Smooth muscle cell (in vitro differentiated cells): ENCODE measurements around the gene HTR1B. TPM values are rescaled to one million over a fixed set of nuclear protein-coding genes. Genes with fewer than 3 reads are reported as not detected.

Experiments used
- DNase-seq: peaks from one replicate; lab custom pipeline; 2025; ENCODE audit not compliant: unreplicated experiment; lab: John Stamatoyannopoulos, UW
- H2AFZ ChIP-seq: fragments of 200-600 bp; sonication (generic); 2 replicates; pipeline ENCODE4 v1.6.0; 2016; ENCODE audit warnings: antibody characterized with exemption, low read depth, mild to moderate bottlenecking
- H3F3A ChIP-seq: fragments of 200-600 bp; sonication (generic); 2 replicates; pipeline ENCODE4 v1.6.0; 2017; ENCODE audit warnings: antibody characterized with exemption, low read depth
- H3K27ac ChIP-seq: fragments of 200-600 bp; sonication (generic); 2 replicates; pipeline ENCODE4 v1.5.1; 2016; ENCODE audit warnings: low read depth, mild to moderate bottlenecking
- H3K27me3 ChIP-seq: fragments of 200-600 bp; sonication (generic); 2 replicates; pipeline ENCODE4 v1.6.1; 2016; ENCODE audit warnings: low read depth, mild to moderate bottlenecking
- H3K36me3 ChIP-seq: fragments of 200-600 bp; sonication (generic); 2 replicates; pipeline ENCODE4 v1.5.1; 2016; ENCODE audit warnings: low read depth
- H3K4me1 ChIP-seq: fragments of 200-600 bp; sonication (generic); 2 replicates; pipeline ENCODE4 v1.5.1; 2016; ENCODE audit warnings: low read depth
- H3K4me2 ChIP-seq: fragments of 200-600 bp; sonication (generic); 2 replicates; pipeline ENCODE4 v1.6.0; 2016; ENCODE audit warnings: mild to moderate bottlenecking
- H3K4me3 ChIP-seq: fragments of 200-600 bp; sonication (generic); 2 replicates; pipeline ENCODE4 v1.5.1; 2016; ENCODE audit warnings: mild to moderate bottlenecking
- H3K79me2 ChIP-seq: fragments of 200-600 bp; sonication (generic); 2 replicates; pipeline ENCODE4 v1.6.0; 2016; ENCODE audit warnings: low read depth, mild to moderate bottlenecking
- H3K9ac ChIP-seq: fragments of 200-600 bp; sonication (generic); 2 replicates; pipeline ENCODE4 v1.6.0; 2016; ENCODE audit warnings: low read depth
- H3K9me3 ChIP-seq: fragments of 200-600 bp; sonication (generic); replicated peaks from 2 replicates; pipeline ENCODE4 v1.5.1; 2016; ENCODE audit warnings: low read depth
- H4K20me1 ChIP-seq: fragments of 200-600 bp; sonication (generic); 2 replicates; pipeline ENCODE4 v1.6.0; 2016; ENCODE audit warnings: low read depth
- CTCF ChIP-seq: fragments of 200-600 bp; sonication (generic); IDR thresholded peaks from 2 replicates; pipeline ENCODE4 v1.5.1; 2017; ENCODE audit warnings: borderline replicate concordance, mild to moderate bottlenecking, antibody characterized with exemption; ENCODE audit not compliant: insufficient read depth, poor library complexity, severe bottlenecking
- WGBS: methylation state at CpG from one replicate; pipeline ENCODE4 v1.1.7; 2016; ENCODE audit warnings: low lambda C conversion rate; 5-methylcytosine and 5-hydroxymethylcytosine counted together
- polyA plus RNA-seq: library from polyadenylated mRNA; unstranded; fragments of >200 nt; fragmentation: Nextera tagmentation; extraction: Ambion mirVana; gene quantifications from 2 replicates; pipeline ENCODE4 v1.2.1, GENCODE V29; 2016
- total RNA-seq: library from RNA; depleted of rRNA; stranded (reverse); fragments of >200 nt; gene quantifications from 2 replicates; pipeline ENCODE4 v1.2.3, GENCODE V29; 2014

The HTR1B gene
- total and polyA plus RNA-seq, 2 experiments from 2014 or later, result 0.13 TPM; not detected in 1

- Histone ChIP-seq H3K36me3 (no peaks in the 10 kb centered on the region), H3K4me2 (no peak overlapping the region), H3K4me1 (no peaks in the 10 kb centered on the region), H3K4me3 (no peak overlapping the region), H3K9me3 (no peaks in the 10 kb centered on the region), H3K79me2 (no peaks in the 10 kb centered on the region), H4K20me1 (no peaks in the 10 kb centered on the region), H3K27ac (no peak overlapping the region), H2AFZ (no peak overlapping the region), H3K9ac (no peak overlapping the region), H3K27me3 (no peaks in the 10 kb centered on the region), H3F3A (no peaks in the 10 kb centered on the region)
- TF ChIP-seq CTCF, result no peak
- WGBS, result 69% methylated on average over 3 of the region's 3 CpGs
- DNase-seq, result no peak
Observed at GRCh38 chr6:77448546-77448945, 14.7 kb downstream of the HTR1B start.

GRCh38 chr6:77447254-77447653, 16.0 kb downstream of the HTR1B start:
- DNase-seq, result no peak

GRCh38 chr6:77446249-77446648, 17.0 kb downstream of the HTR1B start:
- no peak for DNase-seq
- H3K4me1 ChIP-seq, result no peaks in the 10 kb centered on the region
- no peaks in the 10 kb centered on the region for H3F3A ChIP-seq
- no peaks in the 10 kb centered on the region for H3K79me2 ChIP-seq
- no peaks in the 10 kb centered on the region for H3K36me3 ChIP-seq
- H3K9me3 ChIP-seq, result no peaks in the 10 kb centered on the region
- H3K9ac ChIP-seq, result no peak overlapping the region
- no peaks in the 10 kb centered on the region for H3K27me3 ChIP-seq
- WGBS, result 93% methylated on average over 1 of the region's 1 CpG
- H3K4me2 ChIP-seq, result no peak overlapping the region
- H3K4me3 ChIP-seq, result no peak overlapping the region
- no peak overlapping the region for H3K27ac ChIP-seq
- no peaks in the 10 kb centered on the region for H4K20me1 ChIP-seq
- no peak overlapping the region for H2AFZ ChIP-seq
- no peak for TF ChIP-seq CTCF

More at GRCh38 chr6:77447254-77447653, 16.0 kb downstream of the HTR1B start:
- Histone ChIP-seq H3K9ac (no peak overlapping the region), H3K36me3 (no peaks in the 10 kb centered on the region), H3K27ac (no peak overlapping the region), H3K4me1 (no peaks in the 10 kb centered on the region), H3F3A (no peaks in the 10 kb centered on the region), H3K4me2 (no peak overlapping the region), H3K27me3 (no peaks in the 10 kb centered on the region), H2AFZ (no peak overlapping the region), H3K9me3 (no peaks in the 10 kb centered on the region), H3K4me3 (no peak overlapping the region), H4K20me1 (no peaks in the 10 kb centered on the region), H3K79me2 (no peaks in the 10 kb centered on the region)
- 25% methylated on average over 1 of the region's 1 CpG for WGBS
- no peak for TF ChIP-seq CTCF

GRCh38 chr6:77445214-77445613, 18.1 kb downstream of the HTR1B start:
- 42% methylated on average over 2 of the region's 2 CpGs for WGBS
- no peaks in the 10 kb centered on the region for H4K20me1 ChIP-seq
- no peak overlapping the region for H3K27ac ChIP-seq
- H3K27me3 ChIP-seq, result no peaks in the 10 kb centered on the region
- no peaks in the 10 kb centered on the region for H3K36me3 ChIP-seq
- H3K4me3 ChIP-seq, result no peak overlapping the region
- no peaks in the 10 kb centered on the region for H3K9me3 ChIP-seq
- no peak for TF ChIP-seq CTCF
- H3K9ac ChIP-seq, result no peak overlapping the region
- H2AFZ ChIP-seq, result no peak overlapping the region
- H3F3A ChIP-seq, result no peaks in the 10 kb centered on the region
- DNase-seq, result no peak
- H3K79me2 ChIP-seq, result no peaks in the 10 kb centered on the region
- no peak overlapping the region for H3K4me2 ChIP-seq
- H3K4me1 ChIP-seq, result no peaks in the 10 kb centered on the region
